H9 (cell line): ENCODE results near the gene LAMA5. TPM values are rescaled to one million over a fixed set of nuclear protein-coding genes. Genes with fewer than 3 reads are reported as not detected.

Experiments
- DNase-seq: peaks from one replicate; pipeline ENCODE4 v3.0.0-alpha.2; 2017
- H2AFZ ChIP-seq: one replicate; pipeline ENCODE4 v1.6.1; 2013; ENCODE audit warnings: mild to moderate bottlenecking, low read length, control low read depth, moderate library complexity
- H2AK5ac ChIP-seq: 2 replicates; pipeline ENCODE4 v1.6.1; 2013; ENCODE audit warnings: low read length, control low read depth, mixed read lengths; ENCODE audit not compliant: insufficient read length
- H2BK120ac ChIP-seq: one replicate; pipeline ENCODE4 v1.6.1; 2013; ENCODE audit warnings: low read depth, mild to moderate bottlenecking, low read length, control low read depth, inconsistent platforms; ENCODE audit not compliant: poor library complexity, severe bottlenecking
- H2BK12ac ChIP-seq: 2 replicates; pipeline ENCODE4 v1.6.1; 2013; ENCODE audit warnings: low read length, control low read depth, mixed read lengths, low read depth; ENCODE audit not compliant: insufficient read length
- H2BK15ac ChIP-seq: 2 replicates; pipeline ENCODE4 v1.6.1; 2013; ENCODE audit warnings: low read depth, low read length, control low read depth
- H2BK20ac ChIP-seq: one replicate; pipeline ENCODE4 v1.6.1; 2013; ENCODE audit warnings: low read depth, mild to moderate bottlenecking, low read length, control low read depth, inconsistent platforms; ENCODE audit not compliant: poor library complexity, severe bottlenecking
- H2BK5ac ChIP-seq: 2 replicates; pipeline ENCODE4 v1.6.1; 2013; ENCODE audit warnings: low read length, control low read depth, mixed read lengths; ENCODE audit not compliant: insufficient read length
- H3K14ac ChIP-seq: 2 replicates; pipeline ENCODE4 v1.6.1; 2013; ENCODE audit warnings: low read length, control low read depth; ENCODE audit not compliant: insufficient read depth
- H3K18ac ChIP-seq: 2 replicates; pipeline ENCODE4 v1.6.1; 2013; ENCODE audit warnings: low read depth, mild to moderate bottlenecking, mixed read lengths, low read length, control low read depth; ENCODE audit not compliant: insufficient read length
- H3K23ac ChIP-seq: 2 replicates; pipeline ENCODE4 v1.6.1; 2013; ENCODE audit warnings: low read length, control low read depth, mixed read lengths, low read depth; ENCODE audit not compliant: insufficient read length
- H3K23me2 ChIP-seq: 2 replicates; pipeline ENCODE4 v1.6.1; 2013; ENCODE audit warnings: low read depth, mild to moderate bottlenecking, mixed read lengths, low read length, control low read depth; ENCODE audit not compliant: insufficient read length, poor library complexity, severe bottlenecking
- H3K27ac ChIP-seq: 2 replicates; pipeline ENCODE4 v1.5.1; 2013; ENCODE audit warnings: low read length, control low read depth, mixed read lengths, low read depth; ENCODE audit not compliant: insufficient read length
- H3K27me3 ChIP-seq: 2 replicates; pipeline ENCODE4 v1.6.1; 2013; ENCODE audit warnings: low read length, control low read depth, inconsistent platforms; ENCODE audit not compliant: insufficient read depth
- H3K4ac ChIP-seq: 2 replicates; pipeline ENCODE4 v1.6.1; 2013; ENCODE audit warnings: low read depth, mild to moderate bottlenecking, control low read depth, inconsistent platforms, low read length, moderate library complexity
- H3K4me1 ChIP-seq: 2 replicates; pipeline ENCODE4 v1.6.1; 2013; ENCODE audit warnings: low read length, control low read depth, inconsistent platforms; ENCODE audit not compliant: insufficient read depth
- H3K4me2 ChIP-seq: 2 replicates; pipeline ENCODE4 v1.6.1; 2013; ENCODE audit warnings: low read length, control low read depth, mixed read lengths; ENCODE audit not compliant: insufficient read length, insufficient read depth
- H3K56ac ChIP-seq: 2 replicates; pipeline ENCODE4 v1.6.1; 2013; ENCODE audit warnings: low read depth, mild to moderate bottlenecking, mixed read lengths, low read length, control low read depth; ENCODE audit not compliant: insufficient read length
- H3K79me1 ChIP-seq: 2 replicates; pipeline ENCODE4 v1.6.1; 2013; ENCODE audit warnings: low read depth, mild to moderate bottlenecking, moderate library complexity, low read length, control low read depth, inconsistent platforms; ENCODE audit not compliant: insufficient read depth, poor library complexity, severe bottlenecking
- H3K79me2 ChIP-seq: 2 replicates; pipeline ENCODE4 v1.6.1; 2013; ENCODE audit warnings: low read length, control low read depth, inconsistent platforms; ENCODE audit not compliant: insufficient read depth
- H3K9ac ChIP-seq: 2 replicates; pipeline ENCODE4 v1.6.1; 2013; ENCODE audit warnings: low read length, control low read depth, mixed read lengths; ENCODE audit not compliant: insufficient read length; ENCODE audit errors: extremely low read depth
- H3K9me3 ChIP-seq: one replicate; pipeline ENCODE4 v1.6.1; 2013; ENCODE audit warnings: low read depth, low read length, inconsistent platforms; ENCODE audit not compliant: control insufficient read depth
- H3T11ph ChIP-seq: one replicate; pipeline ENCODE4 v1.6.1; 2013; ENCODE audit warnings: mild to moderate bottlenecking, low read length, control low read depth, inconsistent platforms
- H4K20me1 ChIP-seq: one replicate; pipeline ENCODE4 v1.6.1; 2013; ENCODE audit not compliant: control insufficient read depth, insufficient read length, insufficient read depth
- H4K5ac ChIP-seq: 2 replicates; pipeline ENCODE4 v1.6.1; 2013; ENCODE audit warnings: low read depth, mild to moderate bottlenecking, mixed read lengths, low read length, control low read depth; ENCODE audit not compliant: insufficient read length
- H4K8ac ChIP-seq: replicated peaks from 2 replicates; pipeline ENCODE4 v1.6.1; 2013; ENCODE audit warnings: low read length, control low read depth, mixed read lengths, low read depth; ENCODE audit not compliant: insufficient read length
- H4K91ac ChIP-seq: 2 replicates; pipeline ENCODE4 v1.6.1; 2013; ENCODE audit warnings: low read depth, mild to moderate bottlenecking, moderate library complexity, mixed read lengths, low read length, control low read depth; ENCODE audit not compliant: insufficient read length
- H3K27ac Mint-ChIP-seq, 3 experiments: 2 replicates in 2 of 3; 3 replicates in 1 of 3; pipeline ENCODE4 v1.8.0; 2020 to 2021; ENCODE audit warnings: mixed read lengths in 3 of 3, mild to moderate bottlenecking in 1 of 3, moderate library complexity in 1 of 3
- H3K27me3 Mint-ChIP-seq: 2 replicates; pipeline ENCODE4 v1.8.0; 2021; ENCODE audit warnings: low read depth, mild to moderate bottlenecking, moderate library complexity, mixed read lengths
- H3K36me3 Mint-ChIP-seq, 3 experiments: 2 replicates in 2 of 3; 3 replicates in 1 of 3; pipeline ENCODE4 v1.8.0; 2020 to 2021; ENCODE audit warnings: low read depth in 3 of 3, mixed read lengths in 3 of 3; ENCODE audit not compliant: insufficient read depth in 1 of 3
- H3K4me1 Mint-ChIP-seq, 2 experiments: 2 replicates each; pipeline ENCODE4 v1.8.0; 2020; ENCODE audit warnings: mixed read lengths in 2 of 2
- H3K4me3 Mint-ChIP-seq, 2 experiments: 2 replicates in 1 of 2; 3 replicates in 1 of 2; pipeline ENCODE4 v1.8.0; 2020 to 2021; ENCODE audit warnings: mild to moderate bottlenecking in 2 of 2, mixed read lengths in 2 of 2, moderate library complexity in 1 of 2
- H3K9me3 Mint-ChIP-seq, 2 experiments: 2 replicates in 1 of 2; 3 replicates in 1 of 2; pipeline ENCODE4 v1.8.0; 2020; ENCODE audit warnings: mild to moderate bottlenecking in 2 of 2, mixed read lengths in 2 of 2, moderate library complexity in 1 of 2
- WGBS: extraction: QIAGEN DNeasy Blood & Tissue Kit; methylation state at CpG from one replicate; pipeline ENCODE4 v1.1.7; 2013; ENCODE audit warnings: missing lambda C conversion rate, low lambda C conversion rate, mixed read lengths; ENCODE audit not compliant: insufficient read length; ENCODE audit errors: extremely low coverage; 5-methylcytosine and 5-hydroxymethylcytosine counted together
- total RNA-seq: library from RNA; stranded (reverse); gene quantifications from 2 replicates; pipeline ENCODE4 v1.2.1, GENCODE V29; 2021
- TF ChIP-seq, protein P1 (sequence below): fragments of 200-600 bp; sonication (generic); conservative IDR thresholded peaks from 3 replicates; pipeline ENCODE4 v1.8.0; 2021; ENCODE audit warnings: antibody characterized with exemption, mild to moderate bottlenecking

Gene LAMA5
- total RNA-seq, 1 experiment from 2014 or later, result 200 TPM

DNA sequence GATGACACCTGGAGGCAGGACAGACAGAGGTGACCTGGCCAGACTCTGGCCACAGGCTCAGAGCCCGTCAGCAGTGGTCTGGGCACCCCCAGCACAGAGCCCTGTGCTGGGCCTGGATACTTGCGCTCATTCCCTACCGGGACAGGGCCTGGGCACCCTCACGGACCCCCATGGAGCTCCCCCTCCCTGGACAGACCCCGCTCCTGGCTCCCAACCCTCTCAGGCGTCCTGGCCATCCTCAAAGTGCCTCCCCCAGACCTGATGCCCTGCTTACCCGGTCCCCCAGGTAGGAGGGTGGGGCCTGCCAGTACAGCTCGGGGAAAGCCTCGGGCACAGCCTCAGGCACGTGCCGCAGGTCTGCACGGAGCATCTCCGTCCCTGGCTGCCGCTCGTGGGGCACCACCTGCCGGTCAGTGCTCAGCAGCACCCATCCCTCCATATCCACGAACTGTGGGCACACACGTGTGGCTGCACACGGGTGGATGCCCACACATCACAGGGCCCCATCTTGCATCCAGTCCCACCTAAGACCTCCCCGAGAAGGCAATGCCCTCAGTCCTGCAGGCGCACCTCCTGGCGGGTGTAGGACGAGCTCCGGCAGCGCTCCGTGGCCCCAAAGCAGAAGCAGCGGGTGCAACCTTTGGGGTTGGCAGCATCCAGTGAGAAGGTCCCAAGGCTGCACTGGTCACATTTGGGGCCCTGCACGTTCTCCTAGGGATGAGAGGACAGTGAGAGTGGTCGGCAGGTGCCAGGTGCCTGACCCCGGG lies 40.0 kb downstream of the LAMA5 start:
- Mint-ChIP-seq H3K4me3 (no peak overlapping the region), H3K27me3 (no peaks in the 10 kb centered on the region; the same call in none of the 2 replicates), H3K36me3 (peaks cover 22 to 80% (median 72%) of the 10 kb centered on the region in 3 experiments; a peak in 6 of 7 replicates), H3K9me3 (no peaks in the 10 kb centered on the region; a peak in 2 of 5 replicates), H3K4me1 (peaks cover 0 to 3% of the 10 kb centered on the region in 2 experiments; a peak in 1 of 4 replicates), H3K27ac (no peak overlapping the region; a peak in 1 of 7 replicates)
- Histone ChIP-seq H3K23me2 (no peaks in the 10 kb centered on the region), H3K79me2 (no peaks in the 10 kb centered on the region), H3T11ph (no peak overlapping the region), H2BK20ac (no peak overlapping the region), H3K56ac (no peak overlapping the region), H3K4me2 (no peak overlapping the region), H3K14ac (no peak overlapping the region), H2BK15ac (no peak overlapping the region), H2BK120ac (no peak overlapping the region), H3K9ac (no peak overlapping the region), H3K27me3 (no peaks in the 10 kb centered on the region), H2BK5ac (no peak overlapping the region), H2BK12ac (no peak overlapping the region), H3K4ac (no peak overlapping the region), H2AFZ (no peak overlapping the region), H3K4me1 (no peaks in the 10 kb centered on the region), H3K23ac (no peak overlapping the region), H3K27ac (no peak overlapping the region), H3K18ac (no peak overlapping the region), H4K8ac (no peak overlapping the region), H3K79me1 (no peaks in the 10 kb centered on the region), H4K91ac (no peak overlapping the region), H4K5ac (no peak overlapping the region), H2AK5ac (no peak overlapping the region), H4K20me1 (no peaks in the 10 kb centered on the region), H3K9me3 (no peaks in the 10 kb centered on the region)
- TF ChIP-seq, protein P1, sequence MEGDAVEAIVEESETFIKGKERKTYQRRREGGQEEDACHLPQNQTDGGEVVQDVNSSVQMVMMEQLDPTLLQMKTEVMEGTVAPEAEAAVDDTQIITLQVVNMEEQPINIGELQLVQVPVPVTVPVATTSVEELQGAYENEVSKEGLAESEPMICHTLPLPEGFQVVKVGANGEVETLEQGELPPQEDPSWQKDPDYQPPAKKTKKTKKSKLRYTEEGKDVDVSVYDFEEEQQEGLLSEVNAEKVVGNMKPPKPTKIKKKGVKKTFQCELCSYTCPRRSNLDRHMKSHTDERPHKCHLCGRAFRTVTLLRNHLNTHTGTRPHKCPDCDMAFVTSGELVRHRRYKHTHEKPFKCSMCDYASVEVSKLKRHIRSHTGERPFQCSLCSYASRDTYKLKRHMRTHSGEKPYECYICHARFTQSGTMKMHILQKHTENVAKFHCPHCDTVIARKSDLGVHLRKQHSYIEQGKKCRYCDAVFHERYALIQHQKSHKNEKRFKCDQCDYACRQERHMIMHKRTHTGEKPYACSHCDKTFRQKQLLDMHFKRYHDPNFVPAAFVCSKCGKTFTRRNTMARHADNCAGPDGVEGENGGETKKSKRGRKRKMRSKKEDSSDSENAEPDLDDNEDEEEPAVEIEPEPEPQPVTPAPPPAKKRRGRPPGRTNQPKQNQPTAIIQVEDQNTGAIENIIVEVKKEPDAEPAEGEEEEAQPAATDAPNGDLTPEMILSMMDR, result no peak
- WGBS, result no CpG with 5 or more reads among the region's 30 CpGs
- no peak for DNase-seq
